HG03095 (cell line): ENCODE results near the gene DUSP21.
A peak's percentile ranks its signal among the peaks of the same experiment; 100 is the strongest.
"Not testable (repeated sequence)": the region's sequence is repeated elsewhere in the genome, so short reads cannot be mapped to it uniquely, and the experiment has no call there.

Source experiments
- ATAC-seq: cut with Tn5 transposase; IDR thresholded peaks from one replicate; pipeline ENCODE4 v1.9.1; 2021; ENCODE audit warnings: moderate library complexity; ENCODE audit not compliant: unreplicated experiment

The DUSP21 gene

DNA sequence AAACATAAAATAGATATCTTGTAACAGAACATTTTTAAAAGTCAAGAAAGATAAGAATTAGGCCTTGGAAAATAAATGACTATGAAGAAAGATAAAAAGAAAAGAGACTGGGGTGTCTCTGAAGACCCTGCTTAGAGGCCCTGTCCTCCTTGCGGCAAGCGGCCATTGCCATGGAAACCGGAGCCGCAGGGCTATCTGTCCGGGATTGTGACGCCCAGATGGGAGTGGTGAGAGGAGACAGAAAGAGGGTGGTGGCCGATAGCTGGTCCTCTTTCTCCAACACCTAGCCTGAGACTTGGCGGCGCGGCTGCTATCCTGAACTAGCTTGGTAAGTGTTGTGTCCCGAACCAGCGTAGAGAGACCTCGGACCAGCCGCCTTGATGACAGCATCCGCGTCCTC lies at the start of gene DUSP21:
DUSP21 (plus strand) TSS at position 269 of the 400 bp plus-strand sequence; CDS start at position 381, 112 bp downstream.
- ATAC-seq, result no peak

DNA sequence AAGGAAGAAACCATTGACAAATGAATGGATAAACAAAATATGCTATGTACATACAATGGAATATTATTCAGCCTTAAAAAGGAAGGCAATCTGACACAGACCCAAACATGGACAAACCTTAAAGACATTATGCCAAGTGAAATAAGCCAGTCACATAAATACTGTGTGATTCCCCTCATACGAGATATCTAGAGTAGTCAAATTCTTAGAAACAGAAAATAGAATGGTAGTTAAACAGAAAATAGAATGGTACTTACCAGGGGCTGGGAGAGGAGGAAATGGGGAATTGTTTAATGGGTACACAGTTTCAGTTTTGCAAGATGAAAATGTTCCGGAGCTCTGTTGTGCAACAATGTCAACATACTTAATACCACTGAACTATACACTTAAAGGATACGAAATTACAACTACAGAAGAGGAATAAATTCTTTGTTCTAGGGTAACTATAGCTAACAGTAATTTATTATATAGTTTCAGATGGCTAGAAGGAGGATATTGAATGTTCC lies 47.8 kb upstream of the DUSP21 start:
- ATAC-seq, result no peak

DNA sequence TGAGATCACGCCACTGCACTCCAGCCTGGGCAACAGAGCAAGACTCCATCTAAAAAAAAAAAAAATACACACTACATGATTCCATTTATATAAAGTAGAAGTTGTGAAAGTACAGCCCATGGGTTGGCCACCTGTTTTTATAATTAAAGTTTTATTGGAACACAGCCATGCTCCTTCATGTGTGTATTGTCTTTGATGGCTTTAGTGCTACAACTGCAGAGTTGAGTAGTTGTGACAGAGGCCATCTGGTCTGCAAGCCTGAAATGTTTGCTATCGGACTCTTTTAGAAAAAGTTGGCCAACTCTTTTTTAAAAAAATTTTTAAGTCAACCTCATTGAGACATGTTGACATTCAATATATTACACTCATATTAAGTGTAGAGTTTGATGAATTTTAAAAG lies 41.2 kb upstream of the DUSP21 start:
- no peak for ATAC-seq

DNA sequence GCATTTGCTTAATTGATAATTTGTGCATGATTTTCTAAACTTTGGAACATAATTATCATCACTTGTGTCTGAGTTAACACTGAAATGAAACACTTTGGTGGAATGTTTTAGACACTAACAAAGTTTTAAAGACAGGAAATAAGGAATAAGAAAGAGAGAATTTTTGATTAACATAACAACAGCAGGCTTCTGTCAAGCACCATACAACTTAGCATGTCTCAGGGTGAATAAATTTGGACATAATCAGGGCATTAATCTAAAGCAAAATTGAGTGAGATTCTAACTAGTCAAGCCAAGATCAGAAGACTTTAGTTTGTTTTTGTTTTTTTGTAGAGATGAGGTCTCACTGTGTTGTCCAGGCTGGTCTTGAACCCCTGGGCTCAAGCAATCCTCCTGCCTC lies 28.1 kb upstream of the DUSP21 start:
- ATAC-seq, result no peak

DNA sequence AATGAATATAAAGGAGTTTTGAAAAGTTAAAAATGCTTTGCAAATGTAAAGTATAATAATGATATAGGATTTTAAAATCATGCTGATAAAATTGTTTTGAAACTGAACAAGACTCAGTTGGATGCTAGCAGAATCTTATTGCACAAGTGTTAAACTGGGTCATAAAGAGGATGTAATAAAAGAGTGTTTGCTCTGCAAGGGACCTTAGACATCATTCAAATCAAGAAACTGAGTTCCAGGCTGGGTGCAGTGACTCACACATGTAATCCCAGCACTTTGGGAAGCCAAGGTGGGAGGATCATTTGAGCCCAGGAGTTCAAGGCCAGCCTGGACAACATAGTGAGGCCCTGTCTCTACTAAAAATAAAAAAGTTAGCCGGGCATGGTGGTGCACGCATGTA lies 27.5 kb upstream of the DUSP21 start:
- no peak for ATAC-seq

DNA sequence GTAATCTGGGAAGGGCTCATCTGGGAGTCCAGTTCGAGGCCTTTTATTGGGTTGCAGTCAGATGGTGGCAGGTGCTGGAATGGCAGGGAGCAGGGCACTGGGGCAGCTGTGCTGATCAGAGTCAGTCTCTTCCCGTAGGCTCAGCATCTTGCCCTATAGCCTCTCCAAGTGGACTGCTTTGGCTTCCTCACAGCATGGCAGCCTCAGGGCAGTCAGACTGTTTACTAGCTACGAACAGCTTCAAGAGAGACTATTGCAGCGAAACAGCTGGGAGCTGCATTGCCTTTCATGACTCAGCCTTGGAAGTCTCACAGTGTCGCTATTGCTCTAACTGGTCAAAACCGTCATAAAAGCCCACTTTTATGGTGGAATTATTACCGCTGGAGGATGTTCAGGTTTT lies 26.8 kb upstream of the DUSP21 start:
- no peak for ATAC-seq

DNA sequence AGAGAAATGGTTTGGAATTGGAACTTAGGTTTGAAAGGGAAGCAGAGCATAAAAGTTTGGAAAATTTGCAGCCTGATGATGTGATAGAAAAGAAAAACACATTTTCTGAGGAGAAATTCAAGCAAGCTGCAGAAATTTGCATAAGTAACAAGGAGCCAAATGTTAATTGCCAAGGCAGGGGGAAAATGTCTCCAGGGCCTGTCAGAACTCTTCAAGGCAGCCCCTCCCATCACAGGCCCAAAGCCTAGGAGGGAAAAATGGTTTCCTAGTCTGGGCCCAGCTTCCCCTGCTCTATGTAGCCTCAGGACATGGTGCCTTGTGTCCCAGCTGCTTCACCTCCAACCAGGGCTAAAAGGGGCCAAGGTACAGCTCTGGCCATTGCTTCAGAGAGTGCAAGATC lies 21.2 kb upstream of the DUSP21 start:
- ATAC-seq, result no peak

DNA sequence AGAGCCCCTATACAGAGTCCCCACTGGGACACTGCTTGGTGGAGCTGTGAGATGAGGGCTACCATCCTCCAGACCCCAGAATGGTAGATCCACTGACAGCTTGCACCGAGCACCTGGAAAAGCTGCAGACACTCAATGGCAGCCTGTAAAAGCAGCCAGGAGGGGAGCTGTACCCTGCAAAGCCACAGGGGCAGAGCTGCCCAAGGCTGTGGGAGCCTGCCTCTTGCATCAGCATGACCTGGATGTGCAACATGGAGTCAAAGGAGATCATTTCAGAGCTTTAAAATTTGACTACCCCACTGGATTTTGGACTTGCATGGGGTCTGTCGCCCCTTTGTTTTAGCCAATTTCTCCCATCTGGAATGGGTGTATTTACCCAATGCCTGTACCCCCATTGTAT lies 20.6 kb upstream of the DUSP21 start:
- not testable (repeated sequence) for ATAC-seq

DNA sequence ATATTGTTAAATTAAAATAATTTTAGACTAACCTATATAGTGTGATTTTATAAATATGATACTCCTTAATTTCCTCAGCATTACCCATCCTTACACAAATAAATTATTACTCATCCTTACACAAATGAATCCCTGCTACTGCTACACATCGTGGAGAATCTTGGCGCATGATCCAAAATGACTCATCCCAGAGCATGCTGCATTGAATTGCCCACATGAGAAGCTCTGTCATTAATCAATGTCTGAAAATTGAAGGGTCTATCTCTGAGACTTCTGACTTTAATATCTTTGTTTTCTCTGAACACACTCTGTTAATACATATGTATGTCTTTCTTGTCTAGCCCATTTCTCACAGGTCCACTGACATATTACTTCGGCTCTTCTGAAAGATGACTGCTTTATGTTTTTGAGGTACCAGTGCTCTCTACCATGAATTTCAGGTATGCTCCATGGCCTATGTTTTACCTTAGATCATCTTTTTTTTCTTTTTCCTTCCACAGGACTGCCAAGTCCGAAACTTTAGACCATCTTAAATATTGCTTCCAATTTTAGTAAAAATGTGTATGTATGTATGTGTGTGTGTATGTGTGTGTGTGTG lies 15.7 kb upstream of the DUSP21 start:
- ATAC-seq, result no peak

DNA sequence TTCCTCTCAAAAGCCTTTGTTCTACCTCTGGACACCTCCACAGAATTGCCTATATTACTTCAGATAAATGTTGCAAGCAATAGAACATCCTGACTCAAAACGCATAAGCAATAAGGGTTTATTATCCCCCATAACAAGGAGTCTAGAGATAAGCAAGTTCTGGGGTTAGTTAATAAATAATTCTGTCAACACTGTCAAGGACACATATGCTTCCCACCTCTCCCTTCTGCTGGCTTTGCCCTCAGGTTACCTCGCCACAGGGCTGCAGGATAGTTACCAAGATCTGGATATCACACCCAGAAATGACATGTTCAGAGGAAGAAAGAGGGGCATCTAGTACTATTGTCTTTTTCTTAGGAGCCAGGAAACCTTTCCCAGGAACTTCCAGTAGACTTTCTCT lies 14.0 kb upstream of the DUSP21 start:
- no peak for ATAC-seq

DNA sequence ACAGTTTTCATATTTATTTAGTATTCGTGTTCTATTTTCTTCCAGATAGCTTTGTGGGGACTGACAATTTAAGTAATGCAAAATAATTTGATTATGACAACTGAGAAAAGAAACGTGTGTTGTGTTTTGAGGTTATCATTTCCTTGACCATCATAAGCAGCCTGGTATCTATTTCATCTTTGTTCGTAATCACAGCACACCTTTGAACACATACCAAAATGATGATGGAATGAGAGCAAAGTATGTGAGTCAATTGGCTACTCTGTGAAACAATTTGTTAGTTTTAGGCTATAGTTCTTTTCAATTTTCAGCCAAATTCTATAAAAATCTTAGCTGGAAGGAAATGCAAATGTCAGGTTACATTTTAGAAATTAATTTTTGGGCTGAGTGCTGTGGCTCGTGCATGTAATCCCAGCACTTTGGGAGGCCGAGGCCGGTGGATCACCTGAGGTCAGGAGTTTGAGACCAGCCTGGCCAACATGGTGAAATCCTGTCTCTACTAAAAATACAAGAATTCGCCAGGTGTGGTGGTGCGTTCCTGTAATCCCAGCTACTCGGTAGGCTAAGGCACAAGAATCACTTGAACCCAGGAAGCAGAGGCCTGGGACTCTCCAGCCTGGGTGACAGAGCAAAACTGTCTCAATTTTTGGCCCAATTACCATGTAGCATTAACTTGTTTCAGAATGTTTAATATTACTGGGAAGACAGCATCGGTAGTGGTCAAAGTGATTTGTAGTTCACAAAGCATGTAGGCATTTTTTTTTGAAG lies 1.1 kb upstream of the DUSP21 start:
- ATAC-seq, result no peak

DNA sequence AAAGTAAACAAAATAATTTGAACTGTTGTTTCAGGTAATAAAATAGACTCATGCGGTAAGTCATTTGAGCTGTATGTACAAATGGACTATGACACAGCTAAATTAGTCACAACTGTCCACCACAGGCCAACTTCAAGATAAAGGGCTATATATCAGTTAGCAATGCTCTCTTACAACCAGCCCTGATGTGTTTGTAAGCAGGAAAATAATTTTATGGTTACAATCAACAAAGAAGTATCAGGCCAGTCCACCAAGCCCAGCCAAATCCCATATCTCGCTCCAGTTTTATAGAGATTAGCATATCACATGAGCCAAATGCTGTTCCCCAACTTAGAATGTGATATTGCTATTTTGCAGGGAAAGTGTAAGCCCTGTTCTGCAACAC lies 511 bp upstream of the DUSP21 start:
- ATAC-seq, result no peak

DNA sequence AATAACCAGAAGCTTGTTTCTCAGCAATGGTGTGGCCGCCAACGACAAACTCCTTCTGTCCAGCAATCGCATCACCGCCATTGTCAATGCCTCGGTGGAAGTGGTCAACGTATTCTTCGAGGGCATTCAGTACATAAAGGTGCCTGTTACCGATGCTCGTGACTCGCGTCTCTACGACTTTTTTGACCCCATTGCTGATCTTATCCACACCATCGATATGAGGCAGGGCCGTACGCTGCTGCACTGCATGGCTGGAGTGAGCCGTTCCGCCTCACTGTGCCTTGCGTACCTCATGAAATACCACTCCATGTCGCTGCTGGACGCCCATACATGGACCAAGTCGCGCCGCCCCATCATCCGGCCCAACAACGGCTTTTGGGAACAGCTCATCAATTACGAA lies 383 bp downstream of the DUSP21 start:
- no peak for ATAC-seq

DNA sequence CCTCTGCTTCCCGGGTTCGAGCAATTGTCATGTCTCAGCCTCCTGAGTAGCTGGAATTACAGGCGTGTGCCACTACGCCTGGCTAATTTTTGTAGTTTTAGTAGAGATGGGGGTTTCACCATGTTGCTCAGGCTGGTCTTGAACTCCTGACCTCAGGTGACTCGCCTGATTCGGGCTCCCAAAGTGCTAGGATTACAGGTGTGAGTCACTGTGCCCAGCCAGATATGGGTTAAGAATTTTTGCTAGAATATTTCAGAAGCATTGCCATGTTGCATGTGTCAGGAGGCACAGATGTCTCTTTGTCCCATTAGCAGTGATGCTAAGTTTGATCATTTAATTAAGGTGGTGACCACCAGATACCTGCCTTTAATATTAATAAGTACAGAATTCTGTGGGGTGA lies 7.1 kb downstream of the DUSP21 start:
- ATAC-seq, result not testable (repeated sequence)

DNA sequence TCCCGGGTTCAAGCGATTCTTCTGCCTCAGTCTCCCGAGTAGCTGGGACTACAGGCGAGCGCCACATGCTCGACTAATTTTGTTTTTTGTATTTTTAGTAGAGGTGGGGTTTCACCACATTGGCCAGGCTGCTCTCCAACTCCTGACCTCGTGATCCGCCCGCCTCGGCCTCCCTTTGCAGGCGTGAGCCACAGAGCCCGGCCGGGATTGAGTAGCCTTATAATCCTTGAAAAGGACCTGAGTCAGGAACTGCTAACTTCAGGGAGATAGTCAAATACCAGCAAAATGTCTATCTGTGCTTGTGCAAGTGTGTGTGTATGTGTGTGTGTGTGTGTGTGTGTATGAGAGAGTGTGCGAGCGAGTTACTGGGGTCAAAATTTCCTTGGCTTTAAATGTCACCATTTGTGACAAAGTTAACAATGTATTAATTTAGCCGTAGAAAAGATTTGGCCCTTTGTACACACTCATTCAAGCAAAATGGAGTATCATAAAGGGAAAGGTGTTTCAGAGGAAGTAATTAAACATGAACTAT lies 27.4 kb downstream of the DUSP21 start:
- ATAC-seq, result no peak

DNA sequence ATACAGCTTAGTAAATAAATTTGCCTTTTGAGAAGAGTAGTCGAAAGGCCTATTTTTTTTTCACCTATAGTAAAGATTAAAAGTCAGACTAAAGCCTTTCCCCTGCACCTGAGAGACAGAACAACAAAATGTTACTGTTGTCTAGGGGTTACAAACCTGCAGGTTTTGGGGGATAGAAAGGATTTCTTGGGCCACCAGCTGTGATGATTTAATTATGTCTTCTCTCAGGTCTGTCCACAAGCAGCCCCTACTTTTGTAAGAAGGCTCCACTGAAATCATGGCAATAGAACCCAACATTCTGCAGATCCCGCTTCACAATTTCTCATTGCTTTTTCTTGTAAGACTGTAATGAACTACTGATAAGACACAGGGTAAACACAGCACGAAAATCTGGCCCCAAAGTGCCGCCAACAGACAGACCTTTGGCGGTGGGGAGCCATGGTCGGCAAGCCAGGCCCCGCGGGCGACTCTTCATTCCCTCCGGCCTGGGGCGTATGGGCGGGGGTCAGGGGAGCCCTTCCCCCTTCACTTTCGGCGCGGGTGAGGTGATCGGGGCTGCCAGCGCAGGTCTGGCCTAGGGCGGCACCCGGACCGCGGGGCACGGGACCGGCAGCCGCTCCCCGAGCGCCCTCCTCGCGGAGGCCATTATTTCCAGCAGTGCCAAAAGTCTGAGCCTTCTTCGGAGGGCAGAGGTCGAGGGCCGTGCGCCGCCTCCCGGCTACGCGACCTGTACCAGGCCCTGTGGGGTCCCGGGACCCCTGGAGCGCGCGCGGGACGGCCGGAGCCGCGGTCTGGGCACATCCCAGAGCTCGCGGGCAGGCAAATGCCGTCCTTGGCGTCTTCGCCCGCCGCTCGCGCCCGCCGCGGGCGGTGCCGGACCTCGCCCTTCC lies 28.4 kb downstream of the DUSP21 start:
- peak; percentile 15 for ATAC-seq

DNA sequence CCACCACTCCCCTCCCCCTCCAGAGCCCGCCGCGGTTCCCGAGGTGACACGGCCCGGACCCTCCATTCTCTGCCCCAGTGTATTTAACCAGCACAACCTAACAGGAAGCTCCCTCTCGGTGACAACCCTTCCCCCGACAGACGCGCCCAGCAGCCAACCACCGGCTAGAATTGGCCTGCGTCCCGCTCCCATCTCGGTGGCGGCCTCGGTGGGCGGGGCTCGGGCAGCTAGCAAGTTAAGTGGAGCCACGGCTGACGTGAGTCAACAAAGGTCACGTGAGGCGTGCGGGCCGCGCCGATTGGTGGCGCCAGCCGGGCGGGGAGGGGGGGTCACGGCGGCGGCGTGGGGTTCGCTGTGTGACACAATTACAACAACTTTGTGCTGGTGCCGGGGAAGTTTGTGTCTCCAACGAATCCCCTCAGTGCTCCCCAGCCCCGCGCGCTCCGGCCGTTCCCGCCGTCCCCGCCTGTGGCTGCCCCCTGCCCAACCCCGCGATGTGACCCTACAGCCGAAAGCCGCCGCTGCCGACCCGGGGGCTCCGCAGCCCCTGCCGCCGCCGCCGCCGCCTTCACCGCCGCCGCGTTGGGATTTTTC lies 29.1 kb downstream of the DUSP21 start, which contains the start of gene KDM6A:
KDM6A (plus strand) TSS at position 368 of the 594 bp plus-strand sequence. CDS start 364 bp downstream, outside the sequence.
- ATAC-seq, result peak; percentile 91

DNA sequence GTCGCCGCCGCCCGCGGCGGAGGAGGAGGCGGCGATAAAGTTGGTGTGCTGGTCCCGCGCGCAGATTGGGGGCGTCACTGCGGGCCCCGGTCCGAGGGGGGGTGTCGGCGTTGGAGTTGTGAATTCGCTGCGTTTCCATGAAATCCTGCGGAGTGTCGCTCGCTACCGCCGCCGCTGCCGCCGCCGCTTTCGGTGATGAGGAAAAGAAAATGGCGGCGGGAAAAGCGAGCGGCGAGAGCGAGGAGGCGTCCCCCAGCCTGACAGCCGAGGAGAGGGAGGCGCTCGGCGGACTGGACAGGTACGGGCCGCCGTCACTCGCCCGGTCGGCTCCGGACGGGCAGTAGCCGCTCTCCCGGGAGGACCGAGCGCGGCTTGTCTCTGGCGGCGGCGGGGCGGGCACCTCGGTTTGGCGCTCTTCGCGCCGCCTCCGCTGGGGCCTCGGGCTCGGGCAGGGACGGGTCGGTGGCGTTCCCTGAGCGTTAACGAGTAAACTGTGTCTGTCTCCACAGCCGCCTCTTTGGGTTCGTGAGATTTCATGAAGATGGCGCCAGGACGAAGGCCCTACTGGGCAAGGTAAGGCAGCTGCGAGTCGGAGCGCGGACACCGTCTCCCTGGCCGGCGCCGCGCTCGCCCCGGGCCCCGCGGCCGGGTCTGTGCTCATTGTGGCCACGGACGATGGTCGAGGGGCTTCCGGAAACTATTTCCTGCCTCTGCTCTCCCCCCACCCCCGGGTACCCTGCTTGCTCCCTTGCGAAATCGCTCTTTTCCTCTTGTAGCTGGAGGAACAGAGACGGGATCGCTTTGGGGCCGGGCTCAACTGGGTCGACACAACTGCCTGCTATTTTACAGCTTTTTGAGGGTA lies 29.8 kb downstream of the DUSP21 start:
- no peak for ATAC-seq

DNA sequence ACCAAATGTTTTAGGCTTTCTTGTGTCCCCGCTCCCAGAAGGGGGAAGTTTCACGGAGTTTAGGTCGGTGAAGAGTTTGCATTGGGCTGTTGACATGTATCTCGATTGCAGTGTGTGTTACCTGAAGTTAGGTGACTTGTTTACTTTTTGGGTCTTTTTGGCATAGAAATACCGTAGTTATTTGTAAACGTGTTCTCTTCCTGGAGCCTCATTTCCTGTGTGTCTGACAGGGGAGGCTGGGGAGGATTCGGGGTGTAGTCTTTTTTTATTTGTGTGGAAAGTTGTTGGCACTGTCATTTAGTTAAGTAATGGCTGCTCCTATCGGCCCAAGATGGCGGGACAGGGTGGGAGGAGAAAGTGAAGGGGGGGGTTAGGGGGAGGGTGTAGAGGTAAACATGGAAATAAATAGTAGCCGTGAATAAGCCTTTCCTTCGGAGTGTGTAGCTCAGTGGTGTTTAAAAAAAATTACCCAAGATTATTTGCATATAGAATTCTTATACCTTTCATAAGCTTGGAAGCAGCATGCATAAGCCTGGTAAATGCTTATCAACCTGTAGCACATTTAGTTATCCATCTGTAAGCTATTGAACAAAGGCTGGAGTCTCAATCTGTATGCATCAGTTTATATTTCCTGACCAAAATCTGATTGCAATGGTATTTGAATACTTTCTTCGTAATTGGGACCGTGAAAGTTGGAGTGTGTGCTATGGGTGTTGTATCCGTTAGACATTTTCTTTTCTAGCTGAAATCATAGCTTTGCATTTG lies 30.8 kb downstream of the DUSP21 start:
- no peak for ATAC-seq
